Activated CD4-positive, alpha-beta T cell treated with anti-CD3 and anti-CD28 coated beads, Interleukin-2, amount 50 U/mL, for 48 hours (primary cell): ENCODE data around the gene ASCL2.

Source experiments
- DNase-seq, 2 experiments: peaks; one replicate each; pipeline ENCODE4 v3.0.0-alpha.2; 2020

The ASCL2 gene

DNA sequence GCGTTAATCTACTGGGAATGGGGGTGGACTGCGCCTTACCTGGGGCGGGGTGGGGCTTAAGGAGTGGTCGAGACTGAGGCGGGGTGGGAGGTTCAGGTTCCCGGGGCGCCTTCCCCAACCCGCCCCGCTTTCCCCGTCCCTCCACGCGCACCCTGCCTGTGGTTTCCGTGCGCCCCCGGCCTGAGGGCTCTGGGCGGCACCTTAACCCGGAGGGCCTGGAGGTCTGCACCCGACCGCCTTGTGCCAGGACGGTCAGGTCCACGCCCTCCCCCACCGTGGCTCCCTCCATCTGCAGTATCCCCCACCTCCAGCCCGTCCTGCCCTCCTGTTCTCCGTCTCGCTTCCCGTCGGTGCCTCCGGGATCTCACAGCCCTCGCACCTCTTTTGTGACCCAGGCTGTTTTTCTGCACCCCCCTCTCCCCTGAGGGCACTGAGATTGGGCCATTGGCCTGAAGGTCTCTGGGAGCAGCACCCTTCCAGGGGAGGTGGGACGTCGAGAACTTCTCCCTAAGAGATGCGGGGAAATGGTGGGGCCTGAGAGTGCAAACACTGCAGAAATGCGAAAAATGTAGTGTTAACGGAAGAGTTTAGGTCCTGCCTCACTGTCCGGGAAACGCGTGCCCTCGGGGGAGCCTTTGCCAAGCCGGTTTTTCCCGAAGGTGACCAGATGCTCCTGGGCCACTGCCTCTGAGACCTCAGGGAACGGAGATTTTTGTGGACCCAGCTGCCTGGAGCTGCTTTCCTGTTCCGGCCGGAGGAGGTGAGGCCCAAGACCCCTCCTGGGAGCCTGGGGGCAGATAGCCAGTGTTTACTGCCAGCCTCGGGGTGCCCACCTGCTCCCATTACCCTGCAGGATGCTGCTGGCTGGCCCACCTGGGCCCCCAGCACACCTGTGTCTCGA, 1.2 kb upstream of the ASCL2 start:
- no peak for DNase-seq

DNA sequence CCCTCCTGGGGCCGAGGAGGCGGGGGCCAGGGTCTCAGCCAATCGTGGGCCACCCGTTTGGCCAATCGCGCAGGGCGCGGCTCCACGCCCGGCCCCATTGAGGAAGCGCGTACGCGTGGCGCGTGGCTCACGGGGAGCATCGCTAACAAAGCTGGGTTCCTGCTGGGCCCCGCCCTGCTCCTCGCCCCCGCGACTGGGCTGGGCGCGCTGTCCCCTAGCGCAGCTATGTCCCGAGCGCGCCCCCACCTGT, 614 bp upstream of the ASCL2 start:
- DNase-seq, result peak; percentile 45 to 51

DNA sequence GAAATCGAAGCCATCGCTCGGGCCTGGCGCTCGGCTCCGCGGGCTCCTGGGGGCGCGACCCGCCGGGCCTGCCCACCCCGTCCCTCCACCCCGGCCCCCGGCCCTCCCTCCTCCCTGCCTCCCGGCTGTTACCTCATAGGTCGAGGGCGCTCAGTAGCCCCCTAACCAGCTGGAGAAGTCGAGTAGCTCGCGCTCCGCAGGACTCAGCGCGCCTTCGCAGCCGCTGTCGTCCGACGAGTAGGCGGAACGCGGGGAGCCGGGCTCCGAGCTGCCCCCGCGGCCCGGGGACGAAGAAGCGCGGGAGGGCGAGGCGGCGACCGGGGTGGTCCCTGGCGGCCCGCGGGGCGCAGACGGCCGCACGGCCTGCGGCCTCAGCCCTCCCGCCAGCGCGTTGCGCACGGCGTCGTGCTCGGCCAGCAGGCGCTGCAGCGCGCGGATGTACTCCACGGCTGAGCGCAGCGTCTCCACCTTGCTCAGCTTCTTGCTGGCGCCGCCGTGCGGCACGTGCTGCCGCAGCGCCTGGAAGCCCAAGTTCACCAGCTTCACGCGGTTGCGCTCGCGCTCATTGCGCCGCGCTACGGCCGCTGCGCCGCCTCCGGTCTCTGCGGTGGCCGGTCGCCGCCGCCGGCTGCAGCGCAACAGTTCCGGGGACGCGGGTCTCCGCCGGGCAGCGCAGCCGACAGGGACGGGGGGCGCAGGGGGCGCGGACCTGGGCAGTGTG, 627 bp downstream of the ASCL2 start:
- DNase-seq, result peak; percentile 47 to 48

DNA sequence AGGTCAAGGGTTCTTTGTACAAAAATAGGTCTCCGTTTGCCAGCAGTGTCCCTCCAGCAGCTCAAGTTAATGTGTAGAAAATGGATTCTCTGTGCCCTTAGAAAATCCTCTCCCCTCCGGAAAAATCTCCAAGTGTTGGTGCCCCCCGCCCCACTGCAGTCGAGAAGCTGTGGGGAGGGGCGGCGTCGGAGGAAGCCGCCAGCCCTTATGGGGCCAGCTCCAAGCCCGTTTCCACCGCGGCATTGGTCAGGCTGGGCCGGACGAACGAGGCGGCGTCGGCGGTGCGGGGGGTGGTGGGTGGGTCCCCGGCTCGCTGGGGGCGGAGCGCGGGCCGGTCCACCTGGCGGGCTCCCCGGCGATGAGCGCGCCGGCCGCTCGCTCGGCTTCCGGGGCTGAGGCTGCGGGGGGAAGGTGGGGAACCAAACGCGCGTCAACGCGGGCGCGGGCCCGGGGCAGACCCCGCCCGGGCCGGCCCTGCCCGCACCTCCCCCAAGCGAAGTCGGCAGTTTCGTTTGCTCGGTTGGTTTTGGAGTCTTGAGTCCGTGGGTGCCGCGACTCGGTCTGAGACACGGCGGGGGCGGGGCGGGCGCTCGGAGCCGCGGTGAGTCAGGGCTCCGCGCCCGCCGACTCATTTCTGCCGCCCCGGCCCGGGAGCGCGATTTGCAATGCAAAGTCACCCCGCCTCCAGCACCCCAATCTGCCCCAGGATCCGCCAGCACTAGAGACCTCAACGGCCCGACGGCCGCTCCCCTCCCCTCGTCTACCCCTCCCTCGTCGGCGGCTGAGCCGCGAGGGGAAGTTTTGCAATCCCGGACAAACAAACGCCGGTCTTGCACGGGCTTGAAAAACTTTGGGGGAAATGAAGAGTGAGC, 1.4 kb downstream of the ASCL2 start:
- peak; percentile 87 to 89 for DNase-seq

DNA sequence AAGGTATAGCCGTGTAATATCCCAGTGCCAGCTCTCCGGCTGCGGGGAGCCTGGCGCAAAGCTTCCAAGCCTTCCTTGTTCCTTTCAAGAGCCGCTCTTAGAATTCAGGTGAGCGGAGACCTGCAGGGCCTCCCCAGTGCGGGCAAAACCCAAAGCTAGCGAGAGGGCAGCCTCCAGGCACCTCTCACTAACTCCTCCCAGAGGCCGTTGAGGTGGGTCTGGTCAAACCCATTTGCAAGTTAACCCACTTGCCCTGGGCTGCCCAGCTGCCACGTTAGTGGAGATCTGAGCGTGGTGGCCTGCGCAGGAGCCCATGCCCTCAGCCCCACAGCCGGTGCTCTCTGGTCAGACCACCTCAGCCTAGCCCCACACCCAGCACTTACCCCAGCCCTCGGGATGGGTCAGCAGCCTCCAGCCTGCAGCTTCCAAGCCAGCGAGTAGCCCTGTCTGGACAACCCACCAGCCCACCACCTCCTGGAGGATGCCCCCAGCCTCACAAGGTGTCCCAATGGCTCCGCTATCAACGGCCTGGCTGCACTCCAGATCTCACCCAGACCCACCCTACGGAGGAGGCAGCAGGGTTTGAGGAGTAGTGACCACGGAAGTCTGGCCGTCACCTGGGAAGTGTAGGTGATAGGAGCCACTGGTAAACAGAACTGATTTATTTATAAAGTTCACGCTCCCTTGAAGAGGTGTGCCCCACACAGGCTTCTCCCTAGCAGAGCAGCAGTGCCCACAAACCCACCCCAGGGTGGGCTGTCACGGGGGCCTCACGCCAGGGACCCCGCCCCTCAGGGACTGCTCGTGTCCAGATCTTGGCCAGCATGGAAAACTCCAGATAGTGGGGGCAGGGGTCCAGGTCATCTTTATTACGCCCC, 2.3 kb downstream of the ASCL2 start:
- no peak for DNase-seq

DNA sequence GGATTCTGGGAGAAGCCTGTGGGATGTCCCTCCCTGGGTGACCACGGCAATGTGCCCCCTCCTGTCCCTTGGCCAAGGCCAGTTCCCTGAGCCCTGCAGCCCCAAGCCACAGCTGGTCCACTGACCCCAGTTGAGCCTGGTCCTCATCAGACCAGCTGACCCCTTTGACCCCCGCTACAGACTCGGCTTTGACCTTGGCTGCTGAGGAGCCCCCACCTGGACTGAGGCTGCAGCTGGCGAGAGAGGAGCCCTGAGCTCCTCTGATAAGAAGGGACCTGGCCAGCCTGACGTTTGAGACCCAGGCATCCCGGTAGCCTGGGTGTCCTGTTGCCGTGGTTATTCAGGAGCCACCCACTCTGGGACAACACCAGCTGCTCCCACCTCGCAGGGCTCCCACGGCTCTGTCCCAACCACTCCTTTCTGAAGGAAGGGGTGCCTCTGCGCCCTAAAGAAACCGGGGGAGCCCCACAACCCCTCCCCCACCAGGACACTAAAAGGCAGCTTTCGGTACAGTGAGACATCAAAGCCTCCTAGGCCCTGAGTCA, 3.0 kb downstream of the ASCL2 start:
- DNase-seq, result no peak

DNA sequence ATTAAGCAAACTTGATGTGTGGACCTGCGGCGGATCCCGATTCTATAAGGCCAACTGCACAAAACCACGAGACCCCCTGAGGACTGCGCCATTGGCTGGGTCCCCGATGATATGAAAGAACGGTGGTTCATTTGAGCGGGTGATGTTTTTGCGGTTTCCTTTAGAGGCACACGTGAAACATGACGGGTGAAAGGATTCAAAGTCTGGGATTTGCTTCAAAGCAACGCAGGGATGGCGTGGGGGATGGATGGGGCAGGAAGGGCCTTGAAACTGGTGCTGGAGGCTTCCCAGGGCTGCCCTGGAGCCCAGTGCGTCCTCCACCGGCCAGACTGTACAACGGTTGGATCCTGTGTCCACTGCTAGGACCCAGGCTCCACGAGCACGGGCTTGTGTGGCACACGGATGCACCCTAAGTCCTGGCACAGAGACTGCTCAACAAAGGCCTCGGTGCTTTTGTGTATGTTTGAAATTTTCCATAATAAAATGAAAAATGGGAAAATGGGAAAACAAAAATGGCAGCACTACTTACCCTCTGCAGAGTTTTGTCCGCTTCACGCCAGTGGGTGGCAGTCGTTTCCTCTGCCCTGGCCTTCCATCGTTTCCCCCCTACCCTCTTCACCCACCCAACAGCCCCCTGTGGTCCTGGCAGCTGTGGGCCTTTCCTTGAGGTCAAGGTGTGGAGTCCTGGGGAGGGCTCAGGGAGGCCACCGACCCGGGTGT, 3.6 kb downstream of the ASCL2 start:
- DNase-seq, result no peak

DNA sequence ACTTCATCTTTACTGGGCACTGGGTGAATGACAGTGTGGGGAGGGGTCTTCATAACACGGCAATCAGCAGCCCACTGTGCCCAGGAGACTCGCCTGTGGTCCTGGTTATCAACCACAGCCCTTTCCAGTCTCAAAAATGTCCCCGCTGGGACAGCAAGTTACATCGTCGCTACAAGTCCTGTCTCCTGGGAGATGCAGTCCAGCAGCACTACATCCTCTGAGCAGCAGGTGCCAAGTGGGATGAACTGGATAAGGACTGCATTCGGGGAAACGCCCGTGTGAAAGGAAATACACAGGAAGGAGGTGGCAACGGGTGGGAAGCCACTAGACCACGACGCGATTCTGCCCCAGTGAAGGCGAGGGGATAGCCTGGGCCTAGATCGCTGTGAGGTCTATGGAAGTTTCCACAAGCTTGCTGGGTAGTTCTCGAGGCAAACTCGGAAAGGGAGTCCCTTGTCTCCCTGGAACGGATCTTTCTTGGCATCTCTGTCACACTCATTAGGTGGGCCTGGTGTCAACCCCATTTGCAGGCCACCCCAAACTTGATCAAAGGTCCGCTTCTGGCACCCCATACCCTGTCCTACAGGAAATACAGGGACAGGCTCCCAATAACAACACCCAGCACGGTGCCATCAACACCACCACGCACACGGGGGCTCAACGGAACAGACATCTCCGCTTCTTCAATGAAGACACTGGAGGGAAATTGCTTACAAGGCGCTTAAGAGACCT, 4.4 kb downstream of the ASCL2 start:
- DNase-seq, result no peak

DNA sequence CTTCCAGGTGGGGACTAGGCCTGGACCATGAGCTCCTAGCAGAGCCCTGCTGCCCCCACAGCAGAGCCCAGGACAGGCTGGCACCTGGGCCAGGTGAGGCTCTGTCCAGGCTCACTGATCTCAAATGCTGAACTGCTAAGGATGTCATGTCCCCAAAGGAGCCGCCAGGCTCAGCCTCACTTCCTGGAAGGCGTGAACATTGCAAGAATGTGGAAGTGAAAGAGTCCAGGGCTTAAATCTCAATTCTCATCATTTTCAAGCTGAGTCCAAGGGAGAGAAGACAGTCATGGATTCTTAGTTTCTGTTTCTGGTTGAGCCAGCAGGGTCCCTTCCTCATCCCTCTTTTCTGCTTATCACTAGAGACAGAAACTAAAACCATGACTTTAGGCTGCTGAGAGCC, 5.0 kb downstream of the ASCL2 start:
- DNase-seq, result peak; percentile 32 to 50

DNA sequence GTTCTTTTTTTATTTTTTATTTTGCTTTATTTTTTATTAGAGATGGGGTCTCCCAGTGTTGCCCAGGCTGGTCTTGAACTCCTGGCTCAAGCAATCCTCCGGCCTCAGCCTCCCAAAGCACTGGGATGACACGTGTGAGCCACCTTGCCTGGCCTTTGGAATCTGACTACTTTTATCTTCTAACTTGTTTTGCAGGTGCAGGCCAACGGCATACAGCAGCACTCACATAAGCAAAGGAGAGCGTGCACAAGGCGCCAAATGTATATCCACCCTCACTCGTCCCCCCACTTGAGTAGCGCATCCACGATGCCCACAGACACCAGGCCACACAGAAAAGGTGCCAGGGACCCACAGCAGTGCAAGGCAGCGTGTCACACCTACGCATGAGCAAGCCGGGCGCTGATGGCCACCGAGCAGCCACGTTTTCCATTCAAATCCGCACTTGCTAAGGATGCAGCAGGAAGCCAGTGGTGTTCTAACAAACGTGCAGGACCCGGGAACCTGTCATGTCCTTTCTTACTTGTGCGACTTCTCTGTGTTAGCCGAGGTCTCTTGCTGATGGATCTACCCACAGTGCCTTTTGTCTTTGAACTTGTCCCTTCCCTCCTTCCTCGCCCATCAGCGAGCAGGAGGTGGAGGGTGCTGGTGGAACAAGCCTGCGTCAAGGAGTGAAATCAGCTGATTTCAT, 5.9 kb downstream of the ASCL2 start:
- DNase-seq, result no peak

DNA sequence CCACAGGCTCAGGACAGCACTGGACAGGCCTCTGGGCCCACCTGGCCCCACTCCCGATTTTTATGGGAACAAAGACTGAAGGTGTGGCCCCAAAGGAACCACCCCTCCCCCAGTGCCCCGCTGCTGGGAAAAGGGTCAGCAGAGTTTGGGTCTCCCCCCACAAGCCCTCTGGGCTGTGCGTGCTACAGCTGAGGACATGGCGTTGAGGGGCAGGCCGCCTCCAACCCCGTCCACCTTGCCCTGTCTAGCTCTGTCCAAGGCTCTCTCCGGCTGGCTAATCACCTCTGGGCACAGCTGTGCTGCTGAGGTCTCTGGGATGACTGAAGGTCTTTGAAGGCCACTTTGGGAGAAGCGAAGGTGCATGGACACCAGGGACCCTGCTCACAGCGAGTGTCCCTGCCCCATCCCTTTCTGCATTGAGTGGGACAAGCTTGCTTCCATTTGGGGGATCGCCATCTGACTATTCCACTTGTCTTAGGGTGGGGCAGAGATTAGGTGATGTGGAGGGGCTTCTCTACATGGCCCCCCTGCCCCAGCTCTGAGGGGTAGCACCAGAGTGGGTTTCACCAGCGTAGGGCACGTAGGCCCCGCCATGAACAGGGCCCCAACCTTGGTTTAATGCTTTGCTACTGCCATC, 6.5 kb downstream of the ASCL2 start:
- no peak for DNase-seq

DNA sequence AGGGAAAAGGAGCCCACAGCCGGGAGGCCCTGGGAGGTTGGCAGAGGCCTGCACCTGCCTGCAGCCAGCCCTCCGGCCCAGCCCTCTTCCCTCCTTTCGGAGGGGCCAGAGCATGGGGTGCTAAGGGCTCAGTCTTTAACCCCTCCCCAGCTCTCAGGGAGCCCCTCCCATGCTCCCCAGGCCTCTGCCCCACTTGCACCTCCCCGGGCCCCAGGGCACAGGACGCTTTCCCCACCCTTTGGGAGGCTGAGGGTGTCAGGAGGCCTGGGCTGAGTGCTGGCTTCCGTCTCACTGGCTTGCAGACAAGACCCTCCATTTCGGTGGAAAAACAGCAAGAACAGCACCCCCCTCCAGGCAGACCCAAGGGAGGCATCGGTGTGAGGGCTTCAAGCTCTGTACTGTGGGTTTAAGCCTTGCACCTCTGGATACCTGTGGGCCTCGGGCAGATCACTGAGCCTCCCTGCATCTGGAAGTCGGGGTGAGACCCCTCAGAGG, 7.3 kb downstream of the ASCL2 start:
- no peak for DNase-seq

DNA sequence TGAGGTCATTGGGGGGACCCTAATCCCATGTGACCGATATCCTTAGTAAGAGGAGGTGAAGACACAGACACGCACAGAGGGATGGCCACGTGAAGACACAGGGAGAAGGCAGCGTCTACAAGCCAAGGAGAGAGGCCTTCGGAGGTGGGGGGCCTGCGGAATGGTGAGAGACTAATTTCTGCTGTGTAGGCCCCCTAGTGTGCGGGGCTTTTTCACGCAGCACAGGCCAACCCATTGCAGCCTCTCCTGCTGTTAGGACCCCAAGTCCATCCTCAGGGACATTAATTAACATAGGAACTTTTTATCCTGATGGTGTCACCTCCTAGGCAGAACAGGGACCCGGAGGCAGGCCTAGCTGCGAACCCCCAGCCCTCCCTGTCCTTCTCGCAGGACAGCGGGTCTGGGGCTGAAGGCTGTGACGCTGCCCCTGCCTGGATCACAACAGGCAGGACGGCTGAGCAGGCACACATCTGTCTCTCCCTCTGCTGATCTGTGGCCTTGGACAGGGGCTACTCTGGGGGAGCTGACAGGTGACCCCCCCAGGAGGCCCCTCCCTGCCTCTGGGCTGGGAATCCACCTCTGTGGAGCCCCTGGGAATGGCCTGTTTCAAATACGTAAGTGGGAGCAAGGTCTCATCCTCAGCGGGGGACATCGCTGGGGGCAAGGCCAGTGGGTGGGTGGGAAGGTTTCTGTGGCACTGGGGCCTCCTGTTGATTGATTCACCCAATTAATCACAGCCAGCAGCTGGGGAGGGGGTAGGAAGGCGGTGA, 7.9 kb downstream of the ASCL2 start:
- no peak for DNase-seq

DNA sequence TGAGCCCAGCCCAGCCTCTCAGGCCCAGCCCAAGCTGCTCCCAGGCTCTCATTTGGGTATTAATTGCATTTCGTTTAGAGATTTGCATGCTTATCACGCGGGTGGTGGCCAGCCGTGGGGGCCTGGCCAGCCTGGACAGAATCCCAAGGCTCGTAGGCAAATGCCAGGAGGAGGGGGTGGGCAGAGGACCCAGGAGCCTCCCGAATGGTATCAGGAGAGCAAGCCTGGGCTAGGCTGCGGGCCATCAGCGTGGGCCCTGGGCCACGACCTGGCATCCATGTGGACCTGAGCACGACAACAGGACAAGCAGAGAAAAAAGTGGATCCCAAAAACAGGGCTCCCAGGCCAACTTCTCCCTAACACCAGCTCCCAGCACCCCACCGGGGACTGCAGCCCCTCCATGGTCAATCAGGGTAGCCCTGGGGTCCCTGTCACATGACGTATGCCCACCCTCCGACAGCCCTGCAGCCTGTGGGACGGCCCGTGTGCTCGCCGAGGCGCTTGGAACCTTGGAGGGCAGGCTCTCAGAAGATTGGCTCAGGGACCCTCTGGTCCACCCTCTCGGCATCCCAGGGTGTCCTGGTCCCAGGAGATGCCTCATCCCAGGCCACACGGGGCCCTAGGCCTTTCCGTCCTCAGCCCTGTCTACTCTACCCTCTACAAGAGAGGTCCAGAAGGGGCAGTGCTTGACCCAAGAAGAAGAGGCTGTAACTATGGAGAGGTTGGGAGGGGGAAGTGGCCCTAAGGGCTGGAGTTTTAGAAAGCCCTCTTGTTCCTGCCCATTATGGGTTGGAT, 8.8 kb downstream of the ASCL2 start:
- no peak for DNase-seq

DNA sequence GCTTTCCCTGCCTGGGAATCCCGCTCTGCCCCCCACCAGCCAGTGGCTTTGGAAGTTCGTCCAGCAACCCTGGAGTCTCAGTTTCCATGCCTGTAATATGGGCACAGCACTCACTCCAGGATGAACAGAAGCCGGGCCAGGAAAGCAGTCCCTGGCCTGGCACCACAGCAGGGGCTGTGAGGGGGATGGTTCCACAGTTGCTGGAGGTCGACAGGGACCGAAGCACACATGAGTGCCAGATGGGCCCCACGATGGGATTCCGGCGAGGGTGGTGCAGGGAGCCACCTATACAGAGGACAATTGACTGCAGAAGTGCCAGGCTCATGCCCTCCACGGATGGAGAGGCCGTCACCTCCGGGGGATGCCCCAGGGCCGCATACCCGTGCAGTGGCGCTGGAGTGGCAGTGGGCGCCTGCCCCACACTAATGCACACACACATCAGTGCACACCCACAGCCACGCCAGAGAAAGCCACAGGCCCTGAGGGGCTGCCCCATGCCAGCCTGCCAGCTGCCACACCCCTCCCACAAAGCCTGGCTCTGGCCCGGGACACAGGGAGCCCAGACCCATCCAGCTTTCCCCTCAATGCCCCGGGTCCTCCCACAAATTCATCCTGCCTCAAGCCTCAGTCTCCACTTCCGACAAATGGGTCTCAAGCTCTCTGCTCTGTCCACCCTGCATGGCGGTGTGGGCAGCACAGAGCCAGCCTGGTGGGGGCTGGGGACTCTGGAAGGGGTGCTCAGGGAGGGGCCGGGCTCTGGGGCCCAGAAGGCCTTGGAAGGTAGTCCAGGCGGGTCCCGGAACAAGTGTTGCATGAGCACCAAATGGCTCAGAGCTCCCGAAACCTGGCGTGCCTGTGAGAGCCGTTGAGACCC, 9.7 kb downstream of the ASCL2 start:
- no peak for DNase-seq

DNA sequence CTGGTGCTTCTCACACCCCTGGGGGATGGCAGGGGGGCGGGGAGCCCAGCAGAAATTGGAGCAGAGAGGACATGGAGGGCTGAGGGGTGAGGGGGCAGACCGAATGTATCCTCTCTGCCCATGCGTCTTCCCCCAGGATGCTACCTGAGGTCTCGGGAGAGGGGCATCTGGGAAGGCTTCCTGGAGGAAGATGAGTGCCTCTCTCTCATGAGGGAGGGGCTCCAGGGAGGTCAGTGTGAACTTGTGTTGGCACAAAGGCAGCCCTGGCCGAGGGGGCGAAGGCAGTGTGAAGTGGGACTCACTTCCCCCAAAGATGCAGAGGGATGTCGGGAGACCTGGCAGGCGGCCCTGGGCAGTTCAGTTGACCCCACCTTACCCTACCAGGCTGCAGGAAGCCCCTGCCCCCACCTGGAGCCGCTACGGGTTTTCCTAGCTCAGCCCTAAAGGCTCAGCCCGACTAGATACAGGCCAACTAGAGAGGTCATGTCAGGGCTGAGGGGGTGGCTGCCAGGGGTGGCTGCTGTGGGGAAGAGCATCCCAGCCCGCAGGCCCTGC, 10.4 kb downstream of the ASCL2 start:
- no peak for DNase-seq

DNA sequence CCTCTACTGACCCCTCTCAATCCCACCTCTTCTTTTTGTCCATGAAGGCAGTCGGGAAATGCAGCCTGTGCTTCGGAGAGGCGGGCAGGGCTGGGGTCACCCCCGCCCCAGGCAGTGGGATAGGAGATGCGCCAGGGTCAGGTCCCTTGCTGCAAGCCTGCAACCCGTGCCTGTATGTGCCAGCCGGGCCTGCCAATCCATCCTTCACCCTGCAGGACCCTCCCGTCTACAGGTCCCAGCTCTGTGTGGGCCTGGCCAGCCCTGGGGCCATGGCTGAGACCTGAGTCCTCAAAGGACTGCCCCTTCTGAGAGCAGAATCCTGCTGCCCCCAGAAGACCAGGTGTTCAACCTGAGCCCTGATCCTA, 10.9 kb downstream of the ASCL2 start:
- DNase-seq, result no peak
